Upper lobe of left lung (tissue), 6 donors: ENCODE data around the gene S100A6. TPM values are rescaled to one million over a fixed set of nuclear protein-coding genes. Genes with fewer than 3 reads are reported as not detected.

ENCODE experiments used
- ATAC-seq, 2 donors: fragments of 200-7000 bp; cut with Tn5 transposase; one replicate each; pipeline ENCODE4 v1.9.1; 2022; ENCODE audit warnings: mild to moderate bottlenecking in 2 of 2, moderate library complexity in 2 of 2; ENCODE audit not compliant: low FRiP score in 2 of 2
- DNase-seq, 2 donors: peaks; one replicate each; pipeline ENCODE4 v3.0.0-alpha.2; 2019 to 2020
- H3K27ac ChIP-seq, 4 donors: fragments of 200-600 bp; sonication (generic); one replicate each; pipeline ENCODE4 v1.5.1; 2016 to 2019
- H3K27me3 ChIP-seq, 4 donors: fragments of 200-600 bp; sonication (generic); one replicate each; pipeline ENCODE4 v1.5.1; 2017 to 2019
- H3K36me3 ChIP-seq, 4 donors: fragments of 200-600 bp; sonication (generic); one replicate each; pipeline ENCODE4 v1.5.1; 2016 to 2019
- H3K4me1 ChIP-seq, 4 donors: fragments of 200-600 bp; sonication (generic); one replicate each; pipeline ENCODE4 v1.5.1; 2018 to 2019
- H3K4me3 ChIP-seq, 4 donors: fragments of 200-600 bp; sonication (generic); one replicate each; pipeline ENCODE4 v1.5.1; 2017 to 2019; ENCODE audit warnings: mild to moderate bottlenecking in 2 of 4, moderate library complexity in 1 of 4
- H3K9me3 ChIP-seq, 4 donors: fragments of 200-600 bp; sonication (generic); one replicate each; pipeline ENCODE4 v1.5.1; 2018 to 2019
- EP300 ChIP-seq, 4 donors: sonication (generic); formaldehyde crosslinking; IDR thresholded peaks; one replicate each; pipeline ENCODE4 v1.5.1; 2017; ENCODE audit warnings: antibody characterized with exemption in 4 of 4, control low read depth in 2 of 4
- POLR2A ChIP-seq, 4 donors: fragments of 450-650 bp; IDR thresholded peaks; one replicate each; pipeline ENCODE4 v1.5.1; 2016 to 2017; ENCODE audit warnings: antibody characterized with exemption in 4 of 4, mild to moderate bottlenecking in 2 of 4
- POLR2AphosphoS5 ChIP-seq, 2 donors: sonication (generic); formaldehyde crosslinking; IDR thresholded peaks; one replicate each; pipeline ENCODE4 v1.5.1; 2017; ENCODE audit warnings: antibody characterized with exemption in 2 of 2
- WGBS, 2 donors: methylation state at CpG; one replicate each; pipeline ENCODE4 v1.1.5; 2017 to 2018; 5-methylcytosine and 5-hydroxymethylcytosine counted together
- total RNA-seq, 6 donors: library from RNA; depleted of rRNA in 4 of 6; stranded (reverse); fragments of >200 nt in 4 of 6; gene quantifications; one replicate each; pipeline versions ENCODE4 v1.1.0 to v1.2.1, GENCODE V29; 2016 to 2021
- TF ChIP-seq, protein P1 (sequence below), 6 experiments: fragments of 450-650 bp in 4 of 6; fragments of 200-600 bp in 2 of 6; sonication (generic) in 2 of 6; IDR thresholded peaks; one replicate each; pipeline ENCODE4 v1.5.1; 2016 to 2019; ENCODE audit warnings: antibody characterized with exemption in 6 of 6
- donor health status: DM: no; HTN: no; CAD: no; lungs with moderate emphysema.
- donor health status: DM: no; HTN: yes; CAD: no; lungs with severe emphysema.

The S100A6 gene
- total RNA-seq, 6 donors from 2014 or later: 399 to 1,595 (median 925) TPM

DNA sequence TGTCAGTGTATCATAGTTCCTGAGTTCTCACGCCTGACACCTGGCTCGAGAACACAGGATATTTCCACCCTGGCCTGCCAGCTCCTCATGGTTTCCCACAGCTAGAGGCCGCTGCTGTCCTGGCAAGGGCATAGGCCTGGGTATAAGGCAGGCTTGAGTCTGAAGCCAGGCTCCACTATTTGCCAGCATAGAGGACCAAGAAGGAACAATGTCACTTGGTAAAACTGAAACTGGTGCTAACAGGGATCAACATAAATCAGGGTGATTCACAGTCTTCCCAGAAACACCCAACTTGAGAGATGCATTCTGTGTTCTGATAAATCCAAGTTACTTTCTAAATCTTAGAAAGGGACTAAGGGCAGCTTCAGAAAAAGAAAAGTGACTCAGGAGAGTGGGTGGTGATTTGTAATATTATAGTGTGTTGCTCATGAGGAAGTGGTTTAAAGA lies 36.8 kb upstream of the S100A6 start:
- Histone ChIP-seq H3K9me3 (no peaks in the 10 kb centered on the region), H3K4me3 (no peak overlapping the region), H3K4me1 (peaks cover 22 to 39% (median 28%) of the 10 kb centered on the region in 4 donors), H3K27me3 (no peaks in the 10 kb centered on the region), H3K36me3 (no peaks in the 10 kb centered on the region), H3K27ac (peak overlapping the region; percentile 56 to 73 (median 66))
- WGBS, 2 donors: 10 to 19% methylated on average over 3 of the region's 3 CpGs
- TF ChIP-seq, protein P1, sequence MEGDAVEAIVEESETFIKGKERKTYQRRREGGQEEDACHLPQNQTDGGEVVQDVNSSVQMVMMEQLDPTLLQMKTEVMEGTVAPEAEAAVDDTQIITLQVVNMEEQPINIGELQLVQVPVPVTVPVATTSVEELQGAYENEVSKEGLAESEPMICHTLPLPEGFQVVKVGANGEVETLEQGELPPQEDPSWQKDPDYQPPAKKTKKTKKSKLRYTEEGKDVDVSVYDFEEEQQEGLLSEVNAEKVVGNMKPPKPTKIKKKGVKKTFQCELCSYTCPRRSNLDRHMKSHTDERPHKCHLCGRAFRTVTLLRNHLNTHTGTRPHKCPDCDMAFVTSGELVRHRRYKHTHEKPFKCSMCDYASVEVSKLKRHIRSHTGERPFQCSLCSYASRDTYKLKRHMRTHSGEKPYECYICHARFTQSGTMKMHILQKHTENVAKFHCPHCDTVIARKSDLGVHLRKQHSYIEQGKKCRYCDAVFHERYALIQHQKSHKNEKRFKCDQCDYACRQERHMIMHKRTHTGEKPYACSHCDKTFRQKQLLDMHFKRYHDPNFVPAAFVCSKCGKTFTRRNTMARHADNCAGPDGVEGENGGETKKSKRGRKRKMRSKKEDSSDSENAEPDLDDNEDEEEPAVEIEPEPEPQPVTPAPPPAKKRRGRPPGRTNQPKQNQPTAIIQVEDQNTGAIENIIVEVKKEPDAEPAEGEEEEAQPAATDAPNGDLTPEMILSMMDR (IDR thresholded peaks at IDR 0.05): peak; percentile 74 to 90 (median 78)
- peak; percentile 56 to 81 for TF ChIP-seq POLR2AphosphoS5 (IDR thresholded peaks at IDR 0.05)
- no peak for TF ChIP-seq POLR2A (IDR thresholded peaks at IDR 0.05)
- DNase-seq: peak in 1 of 2 donors; percentile 93
- peak; percentile 83 to 92 for ATAC-seq

DNA sequence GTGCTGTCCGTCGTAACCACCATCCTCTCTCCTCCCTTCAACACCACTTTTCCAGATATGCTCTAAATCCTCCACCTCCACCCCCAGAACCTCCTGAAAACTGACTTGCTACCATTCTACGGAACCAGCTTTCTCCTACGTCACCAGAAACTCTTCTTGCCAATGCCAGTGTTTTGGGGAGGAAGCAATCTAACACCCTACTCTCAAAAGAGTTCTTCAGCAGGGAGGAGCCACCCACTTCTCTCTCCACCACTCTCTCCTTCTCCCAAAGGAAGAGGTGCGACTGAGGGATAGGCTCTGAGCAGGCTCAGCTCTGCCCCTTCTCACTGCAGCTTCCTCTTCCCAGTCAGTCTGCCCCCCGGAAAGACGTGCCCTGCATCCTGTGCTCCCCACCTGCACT lies 35.9 kb upstream of the S100A6 start:
- TF ChIP-seq POLR2AphosphoS5 (IDR thresholded peaks at IDR 0.05) (no peak), EP300 (IDR thresholded peaks at IDR 0.05) (no peak), POLR2A (IDR thresholded peaks at IDR 0.05) (no peak)
- TF ChIP-seq, protein P1 (IDR thresholded peaks at IDR 0.05): no peak
- 72% methylated on average over 7 of the region's 7 CpGs for WGBS, 2 donors
- H3K4me3 ChIP-seq: no peak overlapping the region
- H3K36me3 ChIP-seq: no peaks in the 10 kb centered on the region
- peak overlapping the region in 3 of 4 donors; percentile 60 to 73 (median 73) for H3K27ac ChIP-seq
- H3K27me3 ChIP-seq: no peaks in the 10 kb centered on the region
- DNase-seq: no peak
- peaks cover 31 to 47% (median 37%) of the 10 kb centered on the region in 4 donors for H3K4me1 ChIP-seq
- no peak for ATAC-seq
- no peaks in the 10 kb centered on the region for H3K9me3 ChIP-seq

DNA sequence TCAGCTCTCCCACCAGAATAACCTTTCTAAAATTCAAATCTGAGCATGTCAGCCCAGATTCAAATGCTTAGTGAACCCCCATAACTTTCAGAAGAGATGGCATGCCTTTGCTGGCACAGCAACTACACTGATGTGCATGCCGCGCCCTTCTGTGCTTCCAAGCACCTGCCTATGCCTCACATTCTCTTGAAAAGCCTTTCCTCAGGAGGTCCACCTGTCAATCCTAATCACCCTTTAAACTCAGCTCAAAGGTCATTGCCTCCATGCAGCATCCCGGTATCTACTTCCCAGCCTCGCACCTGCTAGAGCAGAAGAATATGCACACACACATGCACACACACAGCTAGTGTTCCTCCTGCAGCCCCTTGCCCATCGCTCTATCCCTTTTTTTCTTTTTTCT lies 35.1 kb upstream of the S100A6 start:
- Histone ChIP-seq H3K4me3 (no peak overlapping the region), H3K4me1 (peaks cover 37 to 56% (median 44%) of the 10 kb centered on the region in 4 donors), H3K36me3 (no peaks in the 10 kb centered on the region), H3K27ac (no peak overlapping the region), H3K9me3 (no peaks in the 10 kb centered on the region), H3K27me3 (no peaks in the 10 kb centered on the region)
- ATAC-seq: no peak
- WGBS, 2 donors: 92 to 95% methylated on average over 5 of the region's 5 CpGs
- no peak for DNase-seq
- TF ChIP-seq POLR2A (IDR thresholded peaks at IDR 0.05): no peak
- TF ChIP-seq POLR2AphosphoS5 (IDR thresholded peaks at IDR 0.05): no peak
- TF ChIP-seq, protein P1 (IDR thresholded peaks at IDR 0.05): no peak
- TF ChIP-seq EP300 (IDR thresholded peaks at IDR 0.05): no peak

DNA sequence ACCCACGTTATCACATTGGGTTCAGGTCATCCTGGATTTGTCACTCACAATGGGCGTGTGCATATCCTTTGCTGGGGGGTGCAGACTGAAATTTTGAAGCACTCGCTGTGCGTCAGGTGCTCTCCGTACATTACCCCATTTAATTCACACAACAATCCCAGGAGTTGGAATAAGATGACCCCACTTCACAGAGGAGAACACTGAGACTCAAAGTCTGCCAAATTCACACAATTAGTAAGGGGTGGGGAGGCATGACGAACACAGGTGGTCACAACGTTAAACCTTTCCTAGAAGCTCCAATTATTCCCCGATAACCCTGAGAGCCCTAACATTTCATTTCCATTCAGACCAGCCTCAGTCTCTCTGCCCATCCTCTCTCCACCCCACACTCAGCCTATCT lies 33.7 kb upstream of the S100A6 start:
- TF ChIP-seq EP300 (IDR thresholded peaks at IDR 0.05) (no peak), POLR2AphosphoS5 (IDR thresholded peaks at IDR 0.05) (no peak), POLR2A (IDR thresholded peaks at IDR 0.05) (no peak)
- TF ChIP-seq, protein P1 (IDR thresholded peaks at IDR 0.05): no peak
- no peaks in the 10 kb centered on the region for H3K9me3 ChIP-seq
- H3K36me3 ChIP-seq: no peaks in the 10 kb centered on the region
- no peak overlapping the region for H3K4me3 ChIP-seq
- H3K4me1 ChIP-seq: peaks cover 48 to 70% (median 56%) of the 10 kb centered on the region in 4 donors
- H3K27ac ChIP-seq: no peak overlapping the region
- ATAC-seq (no peak), DNase-seq (no peak)
- 87 to 90% methylated on average over 8 of the region's 8 CpGs for WGBS, 2 donors
- no peaks in the 10 kb centered on the region for H3K27me3 ChIP-seq
